PFSK-1 (cell line): ENCODE data around the gene PAPSS2.

Experiments
- SIN3A ChIP-seq: IDR thresholded peaks from 2 replicates; pipeline ENCODE4 v1.6.1; 2012; ENCODE audit warnings: mild to moderate bottlenecking, low read length, moderate library complexity, borderline replicate concordance; ENCODE audit not compliant: insufficient read depth
- TAF1 ChIP-seq: IDR thresholded peaks from 2 replicates; pipeline ENCODE4 v1.6.1; 2012; ENCODE audit warnings: low read length, control low read depth, borderline replicate concordance; ENCODE audit not compliant: insufficient read depth

DNA sequence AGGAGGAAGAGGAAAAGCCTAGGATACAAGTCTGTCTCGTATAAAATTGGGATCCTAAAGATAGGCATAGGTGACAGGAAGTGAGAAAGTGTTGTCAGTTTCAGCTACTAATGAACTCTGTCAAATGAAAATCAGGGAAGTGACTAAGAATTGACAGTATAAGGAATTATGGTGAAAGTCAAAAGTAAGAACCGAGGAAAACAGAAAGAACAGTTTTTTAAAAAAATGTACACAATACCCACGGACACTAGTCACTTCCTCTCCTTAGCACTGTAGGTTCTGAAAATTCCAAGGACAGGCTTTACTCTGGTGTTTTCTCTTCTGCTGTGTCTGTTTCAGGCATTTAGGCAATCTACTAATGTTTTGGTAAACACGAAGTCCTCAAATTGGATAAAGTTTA is 116.1 kb downstream of the PAPSS2 start:
- TF ChIP-seq TAF1 = no peak
- TF ChIP-seq SIN3A = no peak
